RWPE1 (cell line): ENCODE data around the gene PIP4K2A.

ENCODE experiments used
- CTCF ChIA-PET: fragments of 350-600 bp; sonication (Branson Sonifier 250); formaldehyde crosslinking; extraction: SDS; loops from one replicate; lab custom pipeline; 2021; lab: Yijun Ruan, JAX
- POLR2A ChIA-PET: fragments of 400-600 bp; formaldehyde crosslinking; extraction: SDS; loops from one replicate; lab custom pipeline; 2020; ENCODE audit warnings: antibody characterized with exemption; ENCODE audit not compliant: low non-redundant PET; lab: Yijun Ruan, JAX
- DNase-seq: peaks from one replicate; pipeline ENCODE4 v3.0.0; 2012; ENCODE audit warnings: low spot score
- H3K27ac ChIP-seq: fragments of 450-650 bp; 2 replicates; pipeline ENCODE4 v1.5.1; 2017
- CTCF ChIP-seq: fragments of 450-650 bp; conservative IDR thresholded peaks from 2 replicates; pipeline ENCODE4 v1.5.1; 2017; ENCODE audit warnings: low read depth, mild to moderate bottlenecking

Gene PIP4K2A

GRCh38 chr10:22620929-22621328 is 93.4 kb downstream of the PIP4K2A start:
- POLR2A ChIA-PET = no interaction called here
- CTCF ChIA-PET = no interaction called here
- H3K27ac ChIP-seq = peak overlapping the region; percentile 94
- no peak for DNase-seq
- TF ChIP-seq CTCF = no peak

GRCh38 chr10:22620140-22620857 is 94.1 kb downstream of the PIP4K2A start:
- POLR2A ChIA-PET = no interaction called here
- H3K27ac ChIP-seq = peak overlapping the region; percentile 94
- CTCF ChIA-PET = no interaction called here
- no peak for TF ChIP-seq CTCF
- peak; percentile 90 for DNase-seq

GRCh38 chr10:22619101-22619500 is 95.3 kb downstream of the PIP4K2A start:
- TF ChIP-seq CTCF = no peak
- H3K27ac ChIP-seq = peak overlapping the region; percentile 94
- no peak for DNase-seq
- CTCF ChIA-PET = no interaction called here
- POLR2A ChIA-PET = no interaction called here

- no peak for DNase-seq
- no peak for TF ChIP-seq CTCF
- H3K27ac ChIP-seq = no peak overlapping the region
- CTCF ChIA-PET = interaction anchor here (0.6 to 0.7 kb wide), 2 partner anchors 28 to 190 kb away, joined by 3 read pairs; no protein-coding TSS in a partner anchor
- POLR2A ChIA-PET = no interaction called here
Observed at GRCh38 chr10:22618078-22618785, 96.1 kb downstream of the PIP4K2A start.

GRCh38 chr10:22617516-22617915 is 96.9 kb downstream of the PIP4K2A start:
- CTCF ChIA-PET = interaction anchor here (0.6 kb wide), 1 partner anchor 43 kb away, joined by 3 read pairs; no protein-coding TSS in a partner anchor
- POLR2A ChIA-PET = no interaction called here
- no peak overlapping the region for H3K27ac ChIP-seq
- no peak for TF ChIP-seq CTCF
- no peak for DNase-seq

GRCh38 chr10:22617051-22617450 is 97.3 kb downstream of the PIP4K2A start:
- DNase-seq = no peak
- ChIA-PET POLR2A (no interaction called here), CTCF (interaction anchor here (0.6 kb wide), 1 partner anchor 43 kb away, joined by 3 read pairs; no protein-coding TSS in a partner anchor)
- H3K27ac ChIP-seq = no peak overlapping the region
- TF ChIP-seq CTCF = no peak
